ENCODE data around the gene TBC1D8B. TPM values are rescaled to one million over a fixed set of nuclear protein-coding genes. Genes with fewer than 3 reads are reported as not detected.
"Not testable (repeated sequence)": the region's sequence is repeated elsewhere in the genome, so short reads cannot be mapped to it uniquely, and the experiment has no call there.

TBC1D8B gene
- total RNA-seq, 1 donor from 2014 or later, result 6.9 TPM

- no peak for TF ChIP-seq CTCF (conservative IDR thresholded peaks at IDR 0.05)
- Mint-ChIP-seq H3K36me3 (no peaks in the 10 kb centered on the region), H3K4me1 (ENCODE audit: unreplicated experiment) (no peaks in the 10 kb centered on the region), H3K27ac (no peak overlapping the region), H3K9me3 (no peaks in the 10 kb centered on the region), H3K27me3 (no peaks in the 10 kb centered on the region), H3K4me3 (no peak overlapping the region)
- DNase-seq (ENCODE audit: extremely low spot score, unreplicated experiment), result no peak
Observed at GRCh38 chrX:106783716-106784115, 18.8 kb upstream of the TBC1D8B start.

GRCh38 chrX:106791495-106791894 is 11.0 kb upstream of the TBC1D8B start:
- H3K9me3 Mint-ChIP-seq, result no peaks in the 10 kb centered on the region

GRCh38 chrX:106802063-106802387 is 448 bp upstream of the TBC1D8B start:
- DNase-seq (ENCODE audit: extremely low spot score, unreplicated experiment), result no peak
- peaks cover 22% of the 10 kb centered on the region for H3K27me3 Mint-ChIP-seq
- H3K4me3 Mint-ChIP-seq, result peak overlapping the region; percentile 98
- H3K27ac Mint-ChIP-seq, result peak overlapping the region; percentile 91
- TF ChIP-seq CTCF (conservative IDR thresholded peaks at IDR 0.05), result no peak
- H3K4me1 Mint-ChIP-seq (ENCODE audit: unreplicated experiment), result no peaks in the 10 kb centered on the region
- no peaks in the 10 kb centered on the region for H3K36me3 Mint-ChIP-seq
- no peaks in the 10 kb centered on the region for H3K9me3 Mint-ChIP-seq

More at GRCh38 chrX:106791495-106791894, 11.0 kb upstream of the TBC1D8B start:
- Mint-ChIP-seq H3K27ac (no peak overlapping the region), H3K27me3 (no peaks in the 10 kb centered on the region), H3K4me1 (ENCODE audit: unreplicated experiment) (no peaks in the 10 kb centered on the region), H3K36me3 (no peaks in the 10 kb centered on the region), H3K4me3 (no peak overlapping the region)
- DNase-seq (ENCODE audit: extremely low spot score, unreplicated experiment), result no peak
- peak; percentile 62 for TF ChIP-seq CTCF (conservative IDR thresholded peaks at IDR 0.05)

- Mint-ChIP-seq H3K4me3 (no peak overlapping the region), H3K27ac (no peak overlapping the region), H3K36me3 (no peaks in the 10 kb centered on the region), H3K27me3 (no peaks in the 10 kb centered on the region), H3K4me1 (ENCODE audit: unreplicated experiment) (no peaks in the 10 kb centered on the region), H3K9me3 (no peaks in the 10 kb centered on the region)
- no peak for TF ChIP-seq CTCF (conservative IDR thresholded peaks at IDR 0.05)
- no peak for DNase-seq (ENCODE audit: extremely low spot score, unreplicated experiment)
Observed at GRCh38 chrX:106811131-106811910, 8.8 kb downstream of the TBC1D8B start.

GRCh38 chrX:106812930-106813329 is 10.5 kb downstream of the TBC1D8B start:
- not testable (repeated sequence) for H3K4me1 Mint-ChIP-seq (ENCODE audit: unreplicated experiment); H3K36me3 Mint-ChIP-seq; H3K27ac Mint-ChIP-seq; H3K27me3 Mint-ChIP-seq; H3K9me3 Mint-ChIP-seq; H3K4me3 Mint-ChIP-seq; DNase-seq (ENCODE audit: extremely low spot score, unreplicated experiment)

GRCh38 chrX:106814093-106814492 is 11.6 kb downstream of the TBC1D8B start:
- not testable (repeated sequence) for H3K36me3 Mint-ChIP-seq; H3K4me3 Mint-ChIP-seq; H3K27me3 Mint-ChIP-seq; H3K27ac Mint-ChIP-seq; DNase-seq (ENCODE audit: extremely low spot score, unreplicated experiment); H3K4me1 Mint-ChIP-seq (ENCODE audit: unreplicated experiment); H3K9me3 Mint-ChIP-seq
